BLaER1 treated with 17β-estradiol and CSF1 and Interleukin-3, amounts not matched to agents 10 nM and 100 nM (cell line): ENCODE results near the gene OVCA2.

Source experiments
- H3K27ac ChIP-seq, 11 experiments: shearing (Covaris generic); formaldehyde crosslinking; 2 replicates each; pipeline ENCODE4 v1.8.1; 2022
- H3K27me3 ChIP-seq, 11 experiments: shearing (Covaris generic); formaldehyde crosslinking; 2 replicates each; pipeline ENCODE4 v1.8.1; 2022
- H3K36me3 ChIP-seq, 11 experiments: shearing (Covaris generic); formaldehyde crosslinking; 2 replicates each; pipeline ENCODE4 v1.8.1; 2022
- H3K4me1 ChIP-seq, 10 experiments: shearing (Covaris generic); formaldehyde crosslinking; 2 replicates each; pipeline ENCODE4 v1.8.1; 2022
- H3K4me2 ChIP-seq, 11 experiments: shearing (Covaris generic); formaldehyde crosslinking; 2 replicates each; pipeline ENCODE4 v1.8.1; 2022
- H3K4me3 ChIP-seq, 10 experiments: shearing (Covaris generic); formaldehyde crosslinking; 2 replicates each; pipeline ENCODE4 v1.8.1; 2022
- H3K9ac ChIP-seq, 11 experiments: shearing (Covaris generic); formaldehyde crosslinking; 2 replicates each; pipeline ENCODE4 v1.8.1; 2022
- H3K9me3 ChIP-seq, 11 experiments: shearing (Covaris generic); formaldehyde crosslinking; replicated peaks in 1 of 11; 2 replicates each; pipeline ENCODE4 v1.8.1; 2022
- H4K20me1 ChIP-seq, 11 experiments: shearing (Covaris generic); formaldehyde crosslinking; 2 replicates each; pipeline ENCODE4 v1.8.1; 2022
- Cebpa-rat ChIP-seq, 11 experiments: shearing (Covaris generic); IDR thresholded peaks; 2 replicates each; pipeline ENCODE4 v1.8.1; 2022

OVCA2 gene

GRCh38 chr17:2081564-2081963 is 39.7 kb downstream of the OVCA2 start:
- Histone ChIP-seq H3K27ac (no peak overlapping the region), H3K4me1 (peaks cover 48 to 72% (median 63%) of the 10 kb centered on the region in 10 experiments), H4K20me1 (peaks cover 0 to 59% (median 0%) of the 10 kb centered on the region in 11 experiments; a peak in 8 of 22 replicates), H3K9ac (no peak overlapping the region), H3K27me3 (no peaks in the 10 kb centered on the region), H3K36me3 (peaks cover 53 to 92% (median 69%) of the 10 kb centered on the region in 11 experiments), H3K4me3 (no peak overlapping the region), H3K4me2 (peak overlapping the region in 4 of 11 experiments; percentile 23 to 94 (median 62); a peak in 7 of 22 replicates), H3K9me3 (no peaks in the 10 kb centered on the region)
- TF ChIP-seq Cebpa-rat (IDR thresholded peaks at IDR 0.05): no peak

GRCh38 chr17:2082003-2082781 is 40.4 kb downstream of the OVCA2 start:
- Histone ChIP-seq H3K9me3 (no peaks in the 10 kb centered on the region), H3K9ac (no peak overlapping the region), H3K4me1 (peaks cover 48 to 72% (median 63%) of the 10 kb centered on the region in 10 experiments), H3K4me2 (peak overlapping the region in 5 of 11 experiments; percentile 23 to 94 (median 34); a peak in 8 of 22 replicates), H3K4me3 (no peak overlapping the region), H3K27me3 (no peaks in the 10 kb centered on the region), H3K27ac (peak overlapping the region in 2 of 11 experiments; percentile 68 to 73; a peak in 2 of 22 replicates), H3K36me3 (peaks cover 47 to 85% (median 62%) of the 10 kb centered on the region in 11 experiments), H4K20me1 (peaks cover 0 to 62% (median 0%) of the 10 kb centered on the region in 11 experiments; a peak in 8 of 22 replicates)
- no peak for TF ChIP-seq Cebpa-rat (IDR thresholded peaks at IDR 0.05)

- Histone ChIP-seq H3K4me1 (peaks cover 55 to 78% (median 73%) of the 10 kb centered on the region in 10 experiments), H3K27me3 (no peaks in the 10 kb centered on the region), H3K27ac (peak overlapping the region in 9 of 11 experiments; percentile 42 to 73 (median 60); a peak in 17 of 22 replicates), H3K9me3 (no peaks in the 10 kb centered on the region), H3K4me3 (peak overlapping the region in 1 of 10 experiments; percentile 20; a peak in 1 of 20 replicates), H3K9ac (peak overlapping the region in 9 of 11 experiments; percentile 12 to 60 (median 51); a peak in 15 of 22 replicates), H4K20me1 (peaks cover 0 to 76% (median 0%) of the 10 kb centered on the region in 11 experiments; a peak in 8 of 22 replicates), H3K36me3 (peaks cover 34 to 71% (median 48%) of the 10 kb centered on the region in 11 experiments), H3K4me2 (peak overlapping the region; percentile 71 to 99 (median 94))
- no peak for TF ChIP-seq Cebpa-rat (IDR thresholded peaks at IDR 0.05)
Measured at GRCh38 chr17:2083613-2084035, 41.8 kb downstream of the OVCA2 start.

- peaks cover 28 to 65% (median 42%) of the 10 kb centered on the region in 11 experiments for H3K36me3 ChIP-seq
- peaks cover 61 to 84% (median 79%) of the 10 kb centered on the region in 10 experiments for H3K4me1 ChIP-seq
- peak overlapping the region in 9 of 11 experiments; percentile 42 to 73 (median 60); a peak in 17 of 22 replicates for H3K27ac ChIP-seq
- no peaks in the 10 kb centered on the region for H3K27me3 ChIP-seq
- peak overlapping the region in 9 of 11 experiments; percentile 12 to 60 (median 51); a peak in 15 of 22 replicates for H3K9ac ChIP-seq
- no peak for TF ChIP-seq Cebpa-rat (IDR thresholded peaks at IDR 0.05)
- no peaks in the 10 kb centered on the region for H3K9me3 ChIP-seq
- peaks cover 0 to 82% (median 0%) of the 10 kb centered on the region in 11 experiments; a peak in 8 of 22 replicates for H4K20me1 ChIP-seq
- peak overlapping the region; percentile 71 to 99 (median 94) for H3K4me2 ChIP-seq
- peak overlapping the region in 1 of 10 experiments; percentile 20; a peak in 1 of 20 replicates for H3K4me3 ChIP-seq
Measured at GRCh38 chr17:2084036-2084765, 42.4 kb downstream of the OVCA2 start.

- Histone ChIP-seq H3K4me1 (peaks cover 68 to 91% (median 85%) of the 10 kb centered on the region in 10 experiments), H3K36me3 (peaks cover 21 to 57% (median 34%) of the 10 kb centered on the region in 11 experiments), H3K4me3 (no peak overlapping the region; a peak in 1 of 20 replicates), H3K9me3 (no peaks in the 10 kb centered on the region), H3K4me2 (peak overlapping the region; percentile 93 to 99 (median 95)), H3K27me3 (no peaks in the 10 kb centered on the region), H3K9ac (peak overlapping the region in 7 of 11 experiments; percentile 22 to 82 (median 51); a peak in 9 of 22 replicates), H4K20me1 (peaks cover 0 to 82% (median 0%) of the 10 kb centered on the region in 11 experiments; a peak in 8 of 22 replicates), H3K27ac (peak overlapping the region in 7 of 11 experiments; percentile 72 to 91 (median 88); a peak in 12 of 22 replicates)
- no peak for TF ChIP-seq Cebpa-rat (IDR thresholded peaks at IDR 0.05)
Measured at GRCh38 chr17:2084766-2085647, 43.2 kb downstream of the OVCA2 start.

GRCh38 chr17:2085648-2085949 is 43.8 kb downstream of the OVCA2 start:
- no peak for TF ChIP-seq Cebpa-rat (IDR thresholded peaks at IDR 0.05)
- Histone ChIP-seq H4K20me1 (peaks cover 0 to 82% (median 0%) of the 10 kb centered on the region in 11 experiments; a peak in 8 of 22 replicates), H3K36me3 (peaks cover 16 to 51% (median 28%) of the 10 kb centered on the region in 11 experiments), H3K27me3 (no peaks in the 10 kb centered on the region), H3K27ac (peak overlapping the region in 6 of 11 experiments; percentile 79 to 91 (median 88); a peak in 8 of 22 replicates), H3K4me3 (no peak overlapping the region; a peak in 1 of 20 replicates), H3K9me3 (no peaks in the 10 kb centered on the region), H3K4me1 (peaks cover 74 to 97% (median 91%) of the 10 kb centered on the region in 10 experiments), H3K9ac (peak overlapping the region in 5 of 11 experiments; percentile 11 to 82 (median 42); a peak in 5 of 22 replicates), H3K4me2 (peak overlapping the region; percentile 93 to 99 (median 95))

GRCh38 chr17:2086306-2086705 is 44.5 kb downstream of the OVCA2 start:
- H3K27me3 ChIP-seq: no peaks in the 10 kb centered on the region
- H3K9me3 ChIP-seq: no peaks in the 10 kb centered on the region
- TF ChIP-seq Cebpa-rat (IDR thresholded peaks at IDR 0.05): no peak
- H3K4me3 ChIP-seq: no peak overlapping the region; a peak in 1 of 20 replicates
- H3K36me3 ChIP-seq: peaks cover 10 to 44% (median 21%) of the 10 kb centered on the region in 11 experiments
- peaks cover 81 to 100% (median 95%) of the 10 kb centered on the region in 10 experiments for H3K4me1 ChIP-seq
- peak overlapping the region; percentile 93 to 99 (median 95) for H3K4me2 ChIP-seq
- peak overlapping the region in 7 of 11 experiments; percentile 33 to 82 (median 60); a peak in 11 of 22 replicates for H3K9ac ChIP-seq
- H3K27ac ChIP-seq: peak overlapping the region in 7 of 11 experiments; percentile 71 to 91 (median 88); a peak in 14 of 22 replicates
- peaks cover 0 to 77% (median 0%) of the 10 kb centered on the region in 11 experiments; a peak in 8 of 22 replicates for H4K20me1 ChIP-seq
